ENCODE results near the gene PDIK1L.

Gene PDIK1L

GRCh38 chr1:26094076-26094669, 17.5 kb upstream of the PDIK1L start:
- Histone ChIP-seq H3K9me3 (ENCODE audit: severe bottlenecking) (peaks cover 2% of the 10 kb centered on the region), H3K36me3 (no peaks in the 10 kb centered on the region), H3K4me3 (ENCODE audit: low read depth, low read length) (peak overlapping the region; percentile 20), H3K27ac (peak overlapping the region; percentile 63), H3K27me3 (ENCODE audit: insufficient read depth, low read depth, severe bottlenecking) (no peaks in the 10 kb centered on the region)
- TF ChIP-seq CTCF (IDR thresholded peaks at IDR 0.05; ENCODE audit: low read depth, low read length), result no peak
- DNase-seq, result peak; percentile 59

GRCh38 chr1:26094677-26095383, 16.8 kb upstream of the PDIK1L start:
- H3K9me3 ChIP-seq (ENCODE audit: severe bottlenecking), result no peaks in the 10 kb centered on the region
- H3K27ac ChIP-seq, result peak overlapping the region; percentile 63
- no peaks in the 10 kb centered on the region for H3K36me3 ChIP-seq
- DNase-seq, result peak; percentile 79
- H3K4me3 ChIP-seq (ENCODE audit: low read depth, low read length), result peak overlapping the region; percentile 20
- TF ChIP-seq CTCF (IDR thresholded peaks at IDR 0.05; ENCODE audit: low read depth, low read length), result peak; percentile 17; the same call in 1 of the 2 replicates
- H3K27me3 ChIP-seq (ENCODE audit: insufficient read depth, low read depth, severe bottlenecking), result no peaks in the 10 kb centered on the region

GRCh38 chr1:26096471-26096870, 15.2 kb upstream of the PDIK1L start:
- no peak for DNase-seq
- no peak for TF ChIP-seq CTCF (IDR thresholded peaks at IDR 0.05; ENCODE audit: low read depth, low read length)

GRCh38 chr1:26097696-26098095, 13.9 kb upstream of the PDIK1L start:
- no peak overlapping the region for H3K27ac ChIP-seq
- no peaks in the 10 kb centered on the region for H3K9me3 ChIP-seq (ENCODE audit: severe bottlenecking)
- H3K36me3 ChIP-seq, result no peaks in the 10 kb centered on the region
- H3K4me3 ChIP-seq (ENCODE audit: low read depth, low read length), result no peak overlapping the region
- no peaks in the 10 kb centered on the region for H3K27me3 ChIP-seq (ENCODE audit: insufficient read depth, low read depth, severe bottlenecking)
- DNase-seq, result no peak
- TF ChIP-seq CTCF (IDR thresholded peaks at IDR 0.05; ENCODE audit: low read depth, low read length), result no peak

More at GRCh38 chr1:26096471-26096870, 15.2 kb upstream of the PDIK1L start:
- Histone ChIP-seq H3K9me3 (ENCODE audit: severe bottlenecking) (no peaks in the 10 kb centered on the region), H3K27me3 (ENCODE audit: insufficient read depth, low read depth, severe bottlenecking) (no peaks in the 10 kb centered on the region), H3K4me3 (ENCODE audit: low read depth, low read length) (no peak overlapping the region), H3K36me3 (no peaks in the 10 kb centered on the region), H3K27ac (no peak overlapping the region)

- no peak overlapping the region for H3K27ac ChIP-seq
- no peak for DNase-seq
- H3K9me3 ChIP-seq (ENCODE audit: severe bottlenecking), result no peaks in the 10 kb centered on the region
- H3K4me3 ChIP-seq (ENCODE audit: low read depth, low read length), result no peak overlapping the region
- no peaks in the 10 kb centered on the region for H3K36me3 ChIP-seq
- no peak for TF ChIP-seq CTCF (IDR thresholded peaks at IDR 0.05; ENCODE audit: low read depth, low read length)
- no peaks in the 10 kb centered on the region for H3K27me3 ChIP-seq (ENCODE audit: insufficient read depth, low read depth, severe bottlenecking)
Observed at GRCh38 chr1:26098602-26099001, 13.0 kb upstream of the PDIK1L start.
